NCI-H1417 treated with DMSO at 0.1 percent for 48 hours (cell line): ENCODE data around the gene ARHGAP32.
"Not testable (repeated sequence)": the region's sequence is repeated elsewhere in the genome, so short reads cannot be mapped to it uniquely, and the experiment has no call there.

Experiments used
- DNase-seq: peaks from one replicate; lab custom pipeline; 2025; lab: John Stamatoyannopoulos, UW

Gene ARHGAP32

GRCh38 chr11:129202646-129203045 lies 10.5 kb upstream of the ARHGAP32 start:
- no peak for DNase-seq

- DNase-seq, result no peak
These were observed 3.6 kb upstream of the ARHGAP32 start for GRCh38 chr11:129195682-129196081.

GRCh38 chr11:129191649-129192048 lies 476 bp downstream of the ARHGAP32 start:
- no peak for DNase-seq

- DNase-seq, result no peak
These were observed 2.0 kb downstream of the ARHGAP32 start for GRCh38 chr11:129190087-129190486.

- no peak for DNase-seq
These were observed 2.5 kb downstream of the ARHGAP32 start for GRCh38 chr11:129189646-129190045.

- DNase-seq, result not testable (repeated sequence)
These were observed 7.0 kb downstream of the ARHGAP32 start for GRCh38 chr11:129185082-129185481.

GRCh38 chr11:129184581-129184980 lies 7.5 kb downstream of the ARHGAP32 start:
- no peak for DNase-seq

GRCh38 chr11:129167315-129167714 lies 24.8 kb downstream of the ARHGAP32 start:
- DNase-seq, result no peak

GRCh38 chr11:129163714-129164164 lies 28.4 kb downstream of the ARHGAP32 start:
- DNase-seq, result no peak

- not testable (repeated sequence) for DNase-seq
These were observed 35.0 kb downstream of the ARHGAP32 start for GRCh38 chr11:129157080-129157479.

GRCh38 chr11:129155745-129156144 lies 36.4 kb downstream of the ARHGAP32 start:
- no peak for DNase-seq

- no peak for DNase-seq
These were observed 43.6 kb downstream of the ARHGAP32 start for GRCh38 chr11:129148487-129148886.

- DNase-seq, result no peak
These were observed 45.9 kb downstream of the ARHGAP32 start for GRCh38 chr11:129146191-129146590.

GRCh38 chr11:129145276-129145675 lies 46.8 kb downstream of the ARHGAP32 start:
- DNase-seq, result no peak

- DNase-seq, result no peak
These were observed 47.9 kb downstream of the ARHGAP32 start for GRCh38 chr11:129144256-129144655.

GRCh38 chr11:129143335-129143734 lies 48.8 kb downstream of the ARHGAP32 start:
- no peak for DNase-seq

- no peak for DNase-seq
These were observed 50.2 kb downstream of the ARHGAP32 start for GRCh38 chr11:129141748-129142523.

- DNase-seq, result no peak
These were observed 60.8 kb downstream of the ARHGAP32 start for GRCh38 chr11:129131316-129131715.

- not testable (repeated sequence) for DNase-seq
These were observed 63.1 kb downstream of the ARHGAP32 start for GRCh38 chr11:129128881-129129620.

- no peak for DNase-seq
These were observed 73.1 kb downstream of the ARHGAP32 start for GRCh38 chr11:129119036-129119435.

- DNase-seq, result peak; percentile 36
These were observed 74.4 kb downstream of the ARHGAP32 start for GRCh38 chr11:129117595-129118350.
